Transverse colon (tissue), 4 donors: ENCODE measurements around the gene DDAH1.

Experiments used
- EP300 ChIP-seq: sonication (generic); formaldehyde crosslinking; IDR thresholded peaks from one replicate; pipeline ENCODE4 v1.6.1; 2017; ENCODE audit warnings: antibody characterized with exemption, low read depth
- POLR2AphosphoS5 ChIP-seq, 3 donors: sonication (generic); formaldehyde crosslinking; IDR thresholded peaks; one replicate each; pipeline ENCODE4 v1.6.1; 2016; ENCODE audit warnings: antibody characterized with exemption in 3 of 3
- TF ChIP-seq, protein P1 (sequence below), 5 experiments: fragments of 200-600 bp in 3 of 5; fragments of 450-650 bp in 2 of 5; sonication (generic) in 3 of 5; IDR thresholded peaks; 1 replicate in 2 of 5; 2 replicates in 3 of 5; pipeline ENCODE4 v1.5.1; 2016 to 2017; ENCODE audit warnings: antibody characterized with exemption in 5 of 5, inconsistent platforms in 3 of 5, mild to moderate bottlenecking in 2 of 5, moderate library complexity in 1 of 5

DNA sequence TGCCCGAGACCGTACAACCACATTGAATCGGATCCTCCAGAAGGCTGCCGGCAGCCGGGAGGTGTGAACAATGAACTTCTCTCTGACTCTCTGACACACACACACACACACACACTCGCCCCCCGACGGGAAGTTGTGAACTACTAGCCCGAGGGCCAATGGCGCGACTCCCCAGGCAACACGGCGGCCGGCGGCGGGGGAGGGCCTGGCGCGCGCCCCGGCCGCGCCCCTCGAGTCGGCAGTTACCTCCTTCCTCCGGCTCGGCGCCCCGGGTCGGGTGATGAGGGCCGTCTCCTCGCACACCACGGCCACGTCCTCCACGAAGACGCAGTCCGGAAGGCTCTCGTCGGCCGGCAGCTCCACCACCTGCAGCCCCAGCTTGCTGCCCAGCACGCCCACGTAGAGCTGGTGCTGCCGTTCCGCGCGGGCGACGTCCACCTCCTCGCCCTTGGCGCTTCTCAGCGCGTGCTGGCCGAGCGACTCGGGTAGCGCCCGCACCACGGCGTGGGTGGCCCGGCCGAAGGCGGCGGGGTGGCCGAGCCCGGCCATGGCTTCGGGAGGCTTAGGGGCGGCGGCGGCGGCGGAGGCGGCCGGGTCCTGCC is 361 bp downstream of the DDAH1 start:
- peak in 2 of 3 donors; percentile 55 to 68 for TF ChIP-seq POLR2AphosphoS5 (IDR thresholded peaks at IDR 0.05)
- no peak for TF ChIP-seq EP300
- TF ChIP-seq, protein P1, sequence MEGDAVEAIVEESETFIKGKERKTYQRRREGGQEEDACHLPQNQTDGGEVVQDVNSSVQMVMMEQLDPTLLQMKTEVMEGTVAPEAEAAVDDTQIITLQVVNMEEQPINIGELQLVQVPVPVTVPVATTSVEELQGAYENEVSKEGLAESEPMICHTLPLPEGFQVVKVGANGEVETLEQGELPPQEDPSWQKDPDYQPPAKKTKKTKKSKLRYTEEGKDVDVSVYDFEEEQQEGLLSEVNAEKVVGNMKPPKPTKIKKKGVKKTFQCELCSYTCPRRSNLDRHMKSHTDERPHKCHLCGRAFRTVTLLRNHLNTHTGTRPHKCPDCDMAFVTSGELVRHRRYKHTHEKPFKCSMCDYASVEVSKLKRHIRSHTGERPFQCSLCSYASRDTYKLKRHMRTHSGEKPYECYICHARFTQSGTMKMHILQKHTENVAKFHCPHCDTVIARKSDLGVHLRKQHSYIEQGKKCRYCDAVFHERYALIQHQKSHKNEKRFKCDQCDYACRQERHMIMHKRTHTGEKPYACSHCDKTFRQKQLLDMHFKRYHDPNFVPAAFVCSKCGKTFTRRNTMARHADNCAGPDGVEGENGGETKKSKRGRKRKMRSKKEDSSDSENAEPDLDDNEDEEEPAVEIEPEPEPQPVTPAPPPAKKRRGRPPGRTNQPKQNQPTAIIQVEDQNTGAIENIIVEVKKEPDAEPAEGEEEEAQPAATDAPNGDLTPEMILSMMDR (IDR thresholded peaks at IDR 0.05), result no peak
